Measurements from ENCODE around the gene KIF26A.

Gene KIF26A

GRCh38 chr14:104112609-104113571 lies 25.5 kb upstream of the KIF26A start:
- no peak for DNase-seq (ENCODE audit: low spot score)

DNA sequence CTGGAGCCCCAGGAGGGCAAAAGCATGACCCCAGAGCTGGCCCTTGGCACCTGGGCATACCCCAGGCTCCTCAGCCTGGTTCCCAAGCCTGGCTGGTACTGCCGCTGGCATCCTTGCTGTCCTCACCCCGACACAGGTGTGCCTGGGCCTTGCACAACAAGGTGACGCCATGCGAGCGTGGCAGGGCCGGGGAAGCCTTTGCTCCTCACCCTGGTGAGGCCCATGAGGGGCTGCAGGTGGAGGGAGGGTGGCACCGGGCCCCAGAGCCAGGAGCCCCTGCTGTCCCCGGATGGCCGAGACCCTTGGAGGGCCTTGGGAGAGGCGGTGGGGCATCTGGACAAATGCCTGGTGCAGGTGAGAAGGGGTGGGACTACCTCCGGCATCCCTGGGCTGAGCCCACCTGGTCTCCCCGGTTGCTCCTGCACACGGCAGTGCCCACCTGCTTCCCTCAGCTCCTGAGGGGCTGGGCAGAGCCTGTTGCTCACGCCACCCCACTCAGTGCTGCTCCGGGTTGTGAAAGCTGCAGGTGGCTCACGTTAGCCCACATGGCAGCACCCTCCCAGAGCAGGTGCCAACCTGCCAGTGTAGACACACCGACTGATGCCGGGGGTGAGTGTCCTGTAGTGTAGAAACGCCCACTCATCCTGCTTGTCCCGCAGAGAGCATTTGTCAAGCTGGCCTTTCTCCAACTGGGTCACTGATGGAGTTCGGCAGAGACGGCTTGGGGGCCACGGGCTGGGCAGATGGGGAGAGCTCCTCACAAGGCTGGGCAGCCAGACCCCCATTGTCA lies 24.6 kb upstream of the KIF26A start:
- no peak for DNase-seq (ENCODE audit: low spot score)

DNA sequence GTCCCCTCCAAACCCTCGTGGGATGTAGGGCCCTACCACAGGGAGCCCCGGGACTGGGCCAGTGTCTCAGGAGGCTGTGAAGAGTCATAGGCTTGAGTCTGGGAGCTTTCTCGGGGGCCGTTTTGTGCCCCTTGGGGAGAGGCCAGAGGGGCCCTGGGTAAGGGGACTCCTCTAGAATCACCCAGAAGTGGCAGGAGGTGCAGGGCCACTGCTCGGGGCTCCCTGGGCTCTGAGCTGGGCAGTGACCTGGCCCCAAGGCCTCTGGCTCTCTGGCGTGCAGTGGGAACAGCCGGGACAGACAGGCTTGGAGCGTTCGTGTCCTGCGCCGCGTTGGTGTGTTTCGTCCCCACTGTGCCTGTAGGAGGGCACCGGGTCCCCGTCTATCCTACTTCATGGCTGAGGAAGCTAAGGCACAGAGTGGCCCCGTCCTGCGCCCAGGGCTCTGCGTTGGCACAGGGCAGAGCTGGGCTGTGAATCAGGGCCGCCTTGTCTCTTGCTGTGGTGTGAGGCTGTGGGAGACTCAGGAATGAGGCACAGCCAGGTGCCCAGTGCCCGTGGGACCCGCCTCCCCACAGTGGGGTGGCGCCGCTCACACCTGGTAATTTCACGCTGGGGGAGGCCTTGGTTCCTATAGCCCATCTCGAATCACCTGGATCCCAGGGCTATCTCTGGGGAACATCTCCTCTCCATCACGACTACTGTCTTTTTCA lies 23.8 kb upstream of the KIF26A start:
- DNase-seq (ENCODE audit: low spot score) = no peak

- DNase-seq (ENCODE audit: low spot score) = no peak
These were observed 23.2 kb upstream of the KIF26A start for GRCh38 chr14:104115131-104115600.

- DNase-seq (ENCODE audit: low spot score) = no peak
These were observed 22.6 kb upstream of the KIF26A start for GRCh38 chr14:104115691-104116287.

DNA sequence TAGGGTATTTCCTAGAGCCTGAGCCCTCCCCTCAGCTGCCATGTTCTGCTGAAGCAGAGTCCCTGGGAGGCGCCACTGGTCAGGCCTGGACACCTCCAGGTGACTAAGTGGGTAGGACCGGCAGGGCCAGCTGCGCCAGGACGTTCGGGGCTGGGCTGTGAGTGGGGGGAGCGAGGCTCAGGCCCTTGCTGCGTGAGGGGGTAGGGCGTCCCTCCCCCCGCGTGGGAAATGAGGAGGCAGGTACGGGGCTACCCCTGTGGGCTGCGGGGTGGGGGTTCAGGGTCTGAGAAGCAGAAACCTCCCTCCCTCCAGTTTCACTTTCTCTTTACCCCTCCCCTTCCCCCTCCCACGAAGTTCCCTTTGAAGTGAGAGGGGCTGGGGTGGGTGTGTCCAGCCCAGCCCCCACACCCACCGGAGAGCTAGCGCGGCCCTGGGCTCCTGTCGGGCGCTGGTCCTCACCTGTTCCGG lies 22.1 kb upstream of the KIF26A start:
- DNase-seq (ENCODE audit: low spot score) = no peak

DNA sequence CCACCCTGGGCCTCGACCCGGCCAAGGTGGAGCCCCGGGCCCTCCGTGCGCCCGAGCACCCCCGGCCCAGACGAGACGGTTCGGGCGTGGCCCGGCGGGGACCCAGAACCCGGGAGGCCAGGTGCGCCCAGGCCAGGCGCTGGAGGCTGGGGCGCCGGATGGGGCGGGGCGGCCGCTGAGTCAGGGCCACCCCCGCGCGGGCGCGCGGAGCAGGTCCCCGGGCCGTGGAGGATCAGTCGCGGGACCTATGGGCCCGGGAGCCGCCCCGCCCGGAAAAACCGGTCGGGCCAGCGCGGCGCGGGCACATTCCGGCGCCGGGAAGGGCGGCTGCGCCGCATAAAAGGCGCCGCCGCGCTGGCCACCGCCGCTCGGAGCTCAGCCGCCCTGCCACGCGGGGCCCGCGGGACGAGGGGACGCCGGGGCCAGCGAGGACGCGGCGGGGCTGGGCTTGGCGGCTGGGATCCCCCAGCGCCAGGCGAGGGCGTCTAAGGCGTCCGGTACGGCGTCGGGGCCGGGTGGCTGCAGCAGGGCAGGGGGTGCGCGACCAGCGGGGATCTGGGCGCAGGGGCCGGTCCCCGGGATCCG lies 21.5 kb upstream of the KIF26A start:
- no peak for DNase-seq (ENCODE audit: low spot score)

DNA sequence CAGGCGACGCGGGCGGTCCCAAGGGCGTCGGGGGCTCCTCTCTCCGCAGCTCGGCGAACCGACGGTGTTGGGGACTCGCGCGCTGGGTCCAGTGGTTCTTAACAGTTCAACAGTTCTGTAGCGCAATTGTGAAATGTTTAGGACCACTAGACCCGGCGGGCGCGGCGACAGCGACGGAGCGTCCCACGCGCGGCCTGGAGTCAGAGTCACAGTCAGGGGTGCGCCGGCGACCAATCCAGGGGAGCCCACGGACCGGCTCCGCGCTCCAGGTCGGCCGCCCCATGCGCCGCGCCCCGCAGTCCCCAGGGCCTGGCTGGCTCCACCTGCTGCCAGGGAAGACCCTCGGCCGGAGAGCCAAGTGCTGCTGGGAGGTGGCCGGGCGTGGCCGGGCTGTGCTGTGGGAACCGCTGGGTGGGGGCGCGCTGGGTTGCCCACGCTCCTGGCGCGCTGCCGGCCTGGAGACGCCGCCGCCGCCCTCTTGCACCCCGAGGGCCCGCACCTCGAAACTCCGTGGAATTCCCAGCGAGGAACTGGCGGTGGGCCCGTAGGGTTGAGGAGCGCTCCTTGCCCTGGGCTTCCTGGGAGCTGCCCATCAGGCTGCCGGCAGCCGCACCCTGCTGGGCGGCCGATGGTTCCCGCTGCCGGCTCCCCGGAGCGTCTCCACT lies 20.9 kb upstream of the KIF26A start:
- no peak for DNase-seq (ENCODE audit: low spot score)

DNA sequence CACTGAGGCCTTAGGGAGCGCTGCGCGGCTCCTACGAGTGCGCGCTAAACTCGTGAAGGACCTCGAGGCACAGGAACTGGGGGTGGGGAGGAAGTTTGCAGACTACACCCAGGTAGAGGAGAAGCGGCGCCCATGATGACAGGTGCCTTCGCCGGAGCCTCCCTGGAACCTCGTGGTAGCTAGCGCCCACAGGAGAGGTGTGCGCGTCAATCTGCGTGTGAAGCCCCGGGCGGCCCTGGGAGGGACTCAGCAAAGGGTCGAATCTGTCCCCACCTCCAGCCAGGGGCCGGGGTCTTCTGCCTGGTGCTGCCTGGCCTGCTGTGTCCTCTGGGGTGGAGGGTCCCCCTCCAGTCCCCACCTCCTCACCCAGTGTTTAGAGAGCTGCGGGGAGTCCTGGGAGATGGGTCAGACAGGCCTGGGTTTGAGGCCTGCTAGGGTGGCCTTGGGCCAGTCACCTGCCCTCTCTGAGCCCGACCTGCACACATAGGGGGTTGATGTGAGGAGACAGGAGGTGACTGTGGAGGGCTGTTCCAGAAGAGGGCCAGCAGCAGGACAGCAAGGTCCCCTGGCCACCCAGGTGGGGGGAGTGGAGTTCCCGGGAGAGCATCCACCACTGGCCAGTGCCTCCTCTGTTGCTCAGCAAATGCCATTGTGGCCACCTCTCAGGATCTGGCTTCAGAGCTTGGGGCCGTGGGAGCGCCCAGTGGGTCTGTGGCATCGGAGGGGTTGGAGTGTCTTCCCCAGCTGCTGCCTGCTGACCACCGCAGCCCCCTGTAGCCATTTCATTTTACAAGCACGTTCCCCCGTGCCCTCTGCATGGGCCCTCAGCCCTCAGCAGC lies 20.2 kb upstream of the KIF26A start:
- DNase-seq (ENCODE audit: low spot score) = no peak

DNA sequence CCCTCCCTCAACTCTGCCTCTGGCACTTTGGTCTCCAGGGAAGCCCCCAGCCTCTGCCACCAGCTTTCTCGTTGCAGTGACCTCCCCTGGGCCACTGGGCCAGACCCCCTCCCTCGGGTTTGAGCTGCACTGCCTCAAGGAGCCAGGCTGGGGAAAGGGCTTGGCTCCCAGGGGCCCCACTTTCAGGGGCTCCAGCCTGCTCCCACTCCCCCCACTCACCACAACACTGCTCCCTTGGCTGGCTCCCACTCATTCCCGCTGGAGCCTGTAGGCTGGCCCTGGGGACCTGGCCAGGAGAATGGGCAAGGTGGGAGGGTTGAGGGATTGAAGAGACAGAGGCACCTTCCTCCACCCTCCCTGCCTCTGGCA lies 19.3 kb upstream of the KIF26A start:
- DNase-seq (ENCODE audit: low spot score) = no peak

GRCh38 chr14:104119488-104120251 lies 18.7 kb upstream of the KIF26A start:
- no peak for DNase-seq (ENCODE audit: low spot score)

DNA sequence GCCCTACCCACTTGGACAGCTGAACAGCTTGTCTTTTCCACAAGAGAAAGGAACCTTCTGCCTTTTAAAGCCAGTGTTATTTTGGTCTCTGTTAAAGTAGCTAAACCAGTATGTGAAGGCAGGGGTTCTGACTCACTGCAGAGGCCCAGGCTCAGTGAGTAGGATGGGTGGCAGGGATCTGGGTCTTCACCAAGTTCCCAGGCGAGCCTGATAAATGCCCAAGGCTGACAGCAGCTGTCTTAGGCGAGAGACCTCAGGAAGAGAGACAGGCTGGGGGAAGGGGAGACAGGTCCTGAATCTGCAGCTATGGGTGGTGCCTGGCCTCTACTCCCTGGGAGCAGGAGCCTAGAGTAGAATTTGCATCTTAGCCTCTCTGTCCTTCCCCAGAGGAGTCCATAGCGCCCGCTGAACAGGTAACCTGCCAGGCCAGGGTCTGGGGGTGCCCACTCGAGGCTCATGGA lies 18.1 kb upstream of the KIF26A start:
- DNase-seq (ENCODE audit: low spot score) = no peak

DNA sequence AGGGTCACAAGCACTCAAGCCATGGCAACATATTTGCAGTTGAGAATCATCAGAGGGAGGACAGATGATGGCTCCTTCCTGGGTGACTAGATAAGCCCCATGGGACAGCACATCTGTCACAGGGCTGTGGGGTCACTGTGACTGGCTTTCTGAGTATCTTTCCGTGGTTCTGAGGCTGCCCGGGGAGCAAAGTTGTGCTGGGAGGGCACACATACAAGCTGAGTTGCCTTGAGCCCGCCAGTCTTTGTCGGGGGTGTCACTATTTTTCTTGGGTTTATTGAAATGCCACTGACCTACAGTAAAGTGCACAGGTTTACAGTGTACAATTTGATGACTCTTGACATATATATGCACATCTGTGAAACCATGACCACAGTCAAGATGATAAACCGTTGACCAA lies 17.2 kb upstream of the KIF26A start:
- DNase-seq (ENCODE audit: low spot score) = no peak

DNA sequence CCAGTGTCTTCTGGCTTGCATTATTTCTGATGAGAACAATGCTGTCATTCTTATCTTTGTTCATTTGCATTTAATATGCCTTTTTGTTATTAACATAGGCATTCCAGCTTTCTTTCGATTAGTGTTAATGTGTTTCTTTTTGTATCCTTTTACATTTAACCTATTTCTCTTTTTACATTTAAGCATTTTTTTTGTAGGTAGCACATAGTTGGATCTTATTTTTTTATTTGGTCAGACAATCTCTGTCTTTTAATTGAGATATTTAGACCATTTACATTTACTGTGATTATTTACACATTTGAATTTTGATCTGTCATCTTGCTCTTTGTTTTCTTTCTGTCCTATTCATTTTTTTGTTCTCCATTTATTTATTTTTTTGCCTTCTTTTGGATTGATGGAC lies 14.5 kb upstream of the KIF26A start:
- no peak for DNase-seq (ENCODE audit: low spot score)

DNA sequence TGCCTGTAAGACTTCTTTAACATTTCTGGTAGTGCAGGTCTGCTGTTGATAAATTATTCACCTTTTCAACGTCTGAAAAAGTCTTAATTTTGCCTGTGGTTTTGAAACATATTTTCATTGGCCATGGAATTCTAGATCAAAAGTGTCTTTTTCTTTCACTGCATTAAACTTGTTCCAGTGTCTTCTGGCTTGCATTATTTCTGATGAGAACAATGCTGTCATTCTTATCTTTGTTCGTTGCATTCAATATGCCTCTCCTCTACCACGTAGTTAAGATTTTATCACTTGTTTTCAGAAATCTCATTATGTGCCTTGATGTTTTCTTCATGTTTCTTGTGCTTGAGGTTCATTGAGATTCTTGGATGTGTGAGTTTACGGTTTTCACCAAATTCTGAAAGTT lies 13.4 kb upstream of the KIF26A start:
- no peak for DNase-seq (ENCODE audit: low spot score)

DNA sequence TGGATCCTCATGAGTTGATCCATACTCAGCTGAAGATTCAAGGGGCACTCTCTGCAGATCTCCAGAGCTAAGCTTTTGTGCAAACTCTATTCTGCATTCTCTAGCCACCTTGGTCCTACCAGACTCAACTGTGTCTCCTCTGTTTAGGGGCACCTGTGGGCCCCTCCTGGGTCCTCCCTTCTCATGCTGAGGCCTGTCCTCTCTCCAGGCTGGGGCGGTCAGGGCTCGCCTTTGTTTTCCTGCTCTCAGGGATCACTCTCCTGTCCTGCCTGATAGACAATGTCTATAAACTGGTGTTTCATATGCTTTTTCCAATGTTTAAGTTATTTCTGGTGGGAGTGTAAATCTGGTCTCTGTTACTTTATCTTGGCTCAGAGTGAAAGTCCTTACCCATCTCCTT lies 11.6 kb upstream of the KIF26A start:
- no peak for DNase-seq (ENCODE audit: low spot score)

DNA sequence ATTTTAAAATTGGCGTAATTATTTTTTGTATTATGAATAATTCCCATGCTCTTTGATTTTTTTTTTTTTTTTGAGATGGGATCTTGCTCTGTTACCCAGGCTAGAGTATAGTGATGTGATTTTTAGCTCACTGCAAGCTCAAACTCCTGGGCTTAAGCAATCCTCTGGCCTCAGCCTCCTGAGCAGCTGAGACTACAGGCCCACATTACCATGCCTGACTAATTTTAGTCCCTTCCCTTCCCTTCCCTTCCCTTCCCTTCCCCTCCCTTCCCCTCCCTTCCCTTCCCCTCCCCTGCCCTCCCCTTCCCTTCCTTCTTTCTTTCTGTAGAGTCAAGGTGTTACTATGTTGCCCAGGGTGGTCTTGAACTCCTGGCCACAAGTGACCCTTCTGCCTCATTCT lies 9.4 kb upstream of the KIF26A start:
- no peak for DNase-seq (ENCODE audit: low spot score)

DNA sequence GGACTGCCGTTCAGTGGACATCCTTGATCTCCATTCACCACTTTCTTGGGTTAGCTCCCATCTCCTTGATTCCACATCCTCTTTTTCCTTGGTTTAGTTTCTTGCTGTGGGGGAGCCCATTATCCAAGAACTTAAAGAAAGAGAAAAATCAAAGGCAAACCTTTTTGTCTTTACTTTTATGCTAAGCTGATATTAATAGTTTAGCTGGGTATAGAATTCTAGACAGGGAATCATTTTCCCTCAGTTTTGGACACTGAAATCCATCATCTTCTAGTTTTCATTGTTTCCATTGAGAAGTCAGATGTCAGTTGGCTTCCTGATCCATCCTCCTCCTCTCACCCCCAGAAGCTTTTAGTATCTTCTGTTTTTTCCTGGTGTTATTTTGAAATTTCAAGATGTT lies 8.8 kb upstream of the KIF26A start:
- no peak for DNase-seq (ENCODE audit: low spot score)

DNA sequence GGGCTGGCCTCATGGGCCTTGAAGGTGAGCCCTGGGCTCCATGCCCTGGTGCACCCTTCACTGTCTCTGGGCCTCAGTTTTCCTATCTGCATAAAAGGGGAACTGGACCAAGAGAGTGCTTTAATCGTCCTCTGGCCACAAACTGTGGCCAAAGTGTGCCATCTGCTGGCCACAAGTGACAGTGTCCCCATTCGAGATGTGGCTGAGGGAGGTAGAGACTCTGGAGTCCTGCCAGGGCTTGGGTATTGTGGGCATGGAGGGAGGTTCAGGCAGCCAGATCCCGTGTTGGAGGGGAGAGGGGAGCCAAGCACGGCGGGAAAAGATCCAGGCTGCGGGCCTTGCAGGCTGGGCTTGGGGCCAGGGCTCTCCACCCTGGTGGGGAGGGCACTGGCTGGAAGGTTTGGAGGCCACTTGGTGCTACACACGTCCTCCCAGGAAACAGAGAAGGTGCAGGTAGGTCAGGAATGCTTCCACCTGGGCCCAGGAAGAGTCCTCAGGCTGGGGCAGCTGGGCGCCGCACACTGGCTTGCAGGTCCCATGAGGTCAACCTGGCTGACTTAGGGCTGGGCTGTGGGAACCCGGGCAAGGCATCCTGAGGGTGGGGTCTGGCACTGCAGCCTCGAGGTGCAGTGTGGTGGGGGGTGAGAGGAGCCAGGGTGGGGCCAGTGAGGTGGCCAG lies 7.3 kb upstream of the KIF26A start:
- peak; percentile 61 for DNase-seq (ENCODE audit: low spot score)
